COLO829 (cell line): ENCODE results near the gene SLC6A2.

Experiments used
- DNase-seq: peaks from one replicate; pipeline ENCODE4 v3.0.0; 2012; ENCODE audit warnings: low spot score

Gene SLC6A2

GRCh38 chr16:55647798-55648197 is 8.0 kb upstream of the SLC6A2 start:
- no peak for DNase-seq

GRCh38 chr16:55651841-55652824 is 3.7 kb upstream of the SLC6A2 start:
- no peak for DNase-seq

- DNase-seq: no peak
Measured at GRCh38 chr16:55653106-55653505, 2.7 kb upstream of the SLC6A2 start.

GRCh38 chr16:55655381-55655896 is 349 bp upstream of the SLC6A2 start:
- no peak for DNase-seq

- DNase-seq: no peak
Measured at GRCh38 chr16:55656691-55657092, 904 bp downstream of the SLC6A2 start.

- no peak for DNase-seq
Measured at GRCh38 chr16:55657616-55658015, 1.8 kb downstream of the SLC6A2 start.

- no peak for DNase-seq
Measured at GRCh38 chr16:55658898-55659420, 3.2 kb downstream of the SLC6A2 start.

- no peak for DNase-seq
Measured at GRCh38 chr16:55660026-55660425, 4.2 kb downstream of the SLC6A2 start.

GRCh38 chr16:55660828-55661227 is 5.0 kb downstream of the SLC6A2 start:
- no peak for DNase-seq

GRCh38 chr16:55661941-55662643 is 6.3 kb downstream of the SLC6A2 start:
- DNase-seq: peak; percentile 9

- no peak for DNase-seq
Measured at GRCh38 chr16:55662644-55663031, 6.8 kb downstream of the SLC6A2 start.

GRCh38 chr16:55663225-55663624 is 7.4 kb downstream of the SLC6A2 start:
- no peak for DNase-seq

- DNase-seq: no peak
Measured at GRCh38 chr16:55663765-55664677, 8.2 kb downstream of the SLC6A2 start.

GRCh38 chr16:55664786-55665407 is 9.1 kb downstream of the SLC6A2 start:
- no peak for DNase-seq

- no peak for DNase-seq
Measured at GRCh38 chr16:55665511-55665910, 9.7 kb downstream of the SLC6A2 start.

- DNase-seq: no peak
Measured at GRCh38 chr16:55666012-55666411, 10.2 kb downstream of the SLC6A2 start.

- DNase-seq: no peak
Measured at GRCh38 chr16:55667753-55668152, 12.0 kb downstream of the SLC6A2 start.

GRCh38 chr16:55668340-55669281 is 12.8 kb downstream of the SLC6A2 start:
- no peak for DNase-seq

- no peak for DNase-seq
Measured at GRCh38 chr16:55671206-55671973, 15.6 kb downstream of the SLC6A2 start.
